ENCODE results near the gene ABRAXAS1. TPM values are rescaled to one million over a fixed set of nuclear protein-coding genes. Genes with fewer than 3 reads are reported as not detected.

ABRAXAS1 gene
- total RNA-seq, 4 donors from 2014 or later = 3.1 to 9.0 (median 6.1) TPM

DNA sequence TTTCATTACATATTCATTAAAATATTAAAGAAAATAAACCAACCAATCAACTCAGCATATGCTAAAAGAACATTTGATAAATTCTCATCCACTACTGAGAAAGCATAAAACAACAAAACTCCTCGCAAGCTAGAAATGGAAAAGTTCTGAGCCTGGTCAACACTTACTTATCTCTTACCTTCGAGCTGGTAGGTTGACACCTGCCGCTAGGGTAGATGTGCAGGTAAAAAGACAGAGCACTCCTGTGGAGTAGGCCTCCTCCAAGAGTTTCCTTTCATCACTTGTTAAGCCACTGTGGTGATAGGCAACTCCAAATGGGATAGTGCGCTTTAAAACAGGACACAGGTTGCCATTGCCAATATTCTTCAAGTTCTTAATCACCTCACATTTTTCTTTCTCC lies 48.2 kb downstream of the ABRAXAS1 start:
- no peak for TF ChIP-seq POLR2A (IDR thresholded peaks at IDR 0.05)
- TF ChIP-seq, protein P1, sequence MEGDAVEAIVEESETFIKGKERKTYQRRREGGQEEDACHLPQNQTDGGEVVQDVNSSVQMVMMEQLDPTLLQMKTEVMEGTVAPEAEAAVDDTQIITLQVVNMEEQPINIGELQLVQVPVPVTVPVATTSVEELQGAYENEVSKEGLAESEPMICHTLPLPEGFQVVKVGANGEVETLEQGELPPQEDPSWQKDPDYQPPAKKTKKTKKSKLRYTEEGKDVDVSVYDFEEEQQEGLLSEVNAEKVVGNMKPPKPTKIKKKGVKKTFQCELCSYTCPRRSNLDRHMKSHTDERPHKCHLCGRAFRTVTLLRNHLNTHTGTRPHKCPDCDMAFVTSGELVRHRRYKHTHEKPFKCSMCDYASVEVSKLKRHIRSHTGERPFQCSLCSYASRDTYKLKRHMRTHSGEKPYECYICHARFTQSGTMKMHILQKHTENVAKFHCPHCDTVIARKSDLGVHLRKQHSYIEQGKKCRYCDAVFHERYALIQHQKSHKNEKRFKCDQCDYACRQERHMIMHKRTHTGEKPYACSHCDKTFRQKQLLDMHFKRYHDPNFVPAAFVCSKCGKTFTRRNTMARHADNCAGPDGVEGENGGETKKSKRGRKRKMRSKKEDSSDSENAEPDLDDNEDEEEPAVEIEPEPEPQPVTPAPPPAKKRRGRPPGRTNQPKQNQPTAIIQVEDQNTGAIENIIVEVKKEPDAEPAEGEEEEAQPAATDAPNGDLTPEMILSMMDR (IDR thresholded peaks at IDR 0.05) = no peak
- Histone ChIP-seq H3K27me3 (no peaks in the 10 kb centered on the region), H3K4me1 (no peaks in the 10 kb centered on the region), H3K36me3 (peaks cover 0 to 76% (median 5%) of the 10 kb centered on the region in 3 donors), H3K4me3 (no peak overlapping the region), H3K9me3 (no peaks in the 10 kb centered on the region), H3K27ac (no peak overlapping the region)
- DNase-seq = no peak
- WGBS, 2 donors = 85 to 88% methylated on average over 4 of the region's 4 CpGs
- intact Hi-C loops (cut with DNase I) = no loop called here

DNA sequence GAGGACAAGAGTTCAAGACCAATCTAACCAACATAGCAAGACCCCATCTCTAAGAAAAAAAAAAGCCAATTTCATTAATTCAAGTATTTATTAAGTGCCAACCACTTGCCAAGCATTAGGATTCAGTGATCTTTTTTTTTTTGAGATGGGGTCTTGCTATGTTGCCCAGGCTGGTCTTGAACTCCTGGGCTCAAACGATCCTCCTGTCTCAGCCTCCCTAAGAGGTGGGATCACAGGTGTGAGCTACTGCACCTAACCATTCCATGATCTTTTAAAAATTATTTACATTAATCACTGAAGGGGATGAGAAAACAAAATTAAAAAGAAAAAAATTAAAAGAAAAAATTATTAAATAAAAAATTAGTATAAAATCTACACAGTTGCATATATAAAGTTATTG lies 53.7 kb downstream of the ABRAXAS1 start:
- no peak for TF ChIP-seq POLR2A (IDR thresholded peaks at IDR 0.05)
- TF ChIP-seq, protein P1 (IDR thresholded peaks at IDR 0.05) = no peak
- peaks cover 0 to 83% (median 0%) of the 10 kb centered on the region in 3 donors for H3K36me3 ChIP-seq
- DNase-seq = no peak
- no peaks in the 10 kb centered on the region for H3K4me1 ChIP-seq
- intact Hi-C loops (cut with DNase I) = no loop called here
- H3K9me3 ChIP-seq = no peaks in the 10 kb centered on the region
- no peak overlapping the region for H3K4me3 ChIP-seq
- 76 to 100% methylated on average over 1 of the region's 1 CpG for WGBS, 2 donors
- H3K27me3 ChIP-seq = no peaks in the 10 kb centered on the region
- H3K27ac ChIP-seq = no peak overlapping the region

DNA sequence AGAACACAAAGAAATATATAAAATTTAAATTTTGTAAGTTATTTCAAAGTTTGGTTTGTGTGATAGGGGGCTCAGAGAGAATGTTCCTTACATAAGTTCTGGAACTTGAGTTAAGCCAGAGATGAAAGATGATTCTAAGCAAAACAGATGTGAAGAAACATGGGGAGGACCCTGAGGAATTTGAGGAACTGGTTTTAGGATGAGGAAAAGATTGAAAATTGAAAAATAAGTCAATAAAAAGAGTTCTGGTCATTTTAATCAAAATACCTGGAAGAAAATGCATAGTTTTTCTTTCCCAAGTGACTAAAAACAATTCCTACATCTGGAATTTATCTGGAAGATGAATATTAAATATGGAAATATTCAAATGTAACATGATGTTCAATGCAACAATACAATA lies 66.7 kb downstream of the ABRAXAS1 start:
- TF ChIP-seq, protein P1 (IDR thresholded peaks at IDR 0.05) = no peak
- no peak for TF ChIP-seq POLR2A (IDR thresholded peaks at IDR 0.05)
- H3K27me3 ChIP-seq = no peaks in the 10 kb centered on the region
- DNase-seq = no peak
- peak overlapping the region in 1 of 4 donors; percentile 4 for H3K27ac ChIP-seq
- no peak overlapping the region for H3K4me3 ChIP-seq
- H3K4me1 ChIP-seq = no peaks in the 10 kb centered on the region
- intact Hi-C loops (cut with DNase I) = no loop called here
- H3K9me3 ChIP-seq = no peaks in the 10 kb centered on the region
- peaks cover 0 to 85% (median 18%) of the 10 kb centered on the region in 3 donors for H3K36me3 ChIP-seq

DNA sequence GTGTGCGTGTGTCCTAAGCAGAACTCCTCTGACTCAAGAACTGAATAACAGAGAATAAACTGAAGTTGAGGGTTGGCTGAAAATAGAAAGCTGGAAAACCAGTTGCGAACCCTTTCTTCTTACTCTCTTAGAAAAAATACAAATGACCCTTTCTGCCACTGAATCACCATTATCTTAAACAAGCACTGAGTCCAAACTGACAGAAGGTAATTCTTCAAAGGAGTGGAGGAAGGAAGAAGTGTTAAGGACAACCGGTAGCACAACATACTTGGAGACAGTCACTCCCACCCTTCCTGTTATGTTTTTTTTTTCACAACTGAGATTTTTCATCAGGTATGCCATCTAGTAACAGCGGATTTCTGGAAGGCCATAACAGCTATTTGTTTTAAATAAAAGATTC lies 67.3 kb downstream of the ABRAXAS1 start:
- peak overlapping the region in 1 of 4 donors; percentile 4 for H3K27ac ChIP-seq
- 79 to 81% methylated on average over 4 of the region's 4 CpGs for WGBS, 2 donors
- intact Hi-C loops (cut with DNase I) = no loop called here
- H3K36me3 ChIP-seq = peaks cover 0 to 85% (median 15%) of the 10 kb centered on the region in 3 donors
- H3K27me3 ChIP-seq = no peaks in the 10 kb centered on the region
- no peak overlapping the region for H3K4me3 ChIP-seq
- no peaks in the 10 kb centered on the region for H3K4me1 ChIP-seq
- no peak for TF ChIP-seq POLR2A (IDR thresholded peaks at IDR 0.05)
- TF ChIP-seq, protein P1 (IDR thresholded peaks at IDR 0.05) = no peak
- no peak for DNase-seq
- no peaks in the 10 kb centered on the region for H3K9me3 ChIP-seq

DNA sequence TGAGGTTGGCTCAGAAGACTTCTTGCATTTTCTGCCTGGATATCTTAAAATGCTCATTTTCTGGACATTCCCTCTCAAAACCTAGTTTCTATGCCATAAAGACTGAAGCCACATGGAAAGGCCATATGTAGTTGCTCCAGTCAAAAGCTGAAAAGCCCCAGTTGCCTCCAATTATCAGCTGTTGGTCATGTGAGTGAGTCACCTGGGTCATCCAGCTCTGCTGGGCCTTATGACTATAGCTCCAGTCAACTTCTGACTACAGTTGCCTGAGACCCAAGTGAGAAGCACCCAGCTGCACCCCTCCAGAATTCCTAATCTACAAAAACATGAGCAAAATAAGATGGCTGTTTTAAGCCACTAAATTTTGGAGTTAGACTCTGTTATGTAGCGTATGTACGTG lies 71.2 kb downstream of the ABRAXAS1 start:
- 100% methylated on average over 2 of the region's 2 CpGs for WGBS, 2 donors
- intact Hi-C loops (cut with DNase I) = no loop called here
- DNase-seq = no peak

More for the DNA sequence above, 71.2 kb downstream of the ABRAXAS1 start:
- Histone ChIP-seq H3K4me3 (no peak overlapping the region), H3K27ac (no peak overlapping the region), H3K27me3 (no peaks in the 10 kb centered on the region), H3K4me1 (no peaks in the 10 kb centered on the region), H3K9me3 (no peaks in the 10 kb centered on the region), H3K36me3 (peaks cover 0 to 96% (median 15%) of the 10 kb centered on the region in 3 donors)
- TF ChIP-seq, protein P1 (IDR thresholded peaks at IDR 0.05) = no peak
- no peak for TF ChIP-seq POLR2A (IDR thresholded peaks at IDR 0.05)

Other genes starting within 250 kb of the ABRAXAS1 start
- gene COQ2, start 200.3 kb downstream of the ABRAXAS1 start, total RNA-seq = 10 to 100 TPM; 10.7 to 17.3 (median 13.9) TPM
- 10 to 100 TPM in 2 of 4 donors, 1 to 10 TPM in 2; 3.6 to 12.5 (median 8.5) TPM for gene HPSE, start 150.3 kb downstream of the ABRAXAS1 start, total RNA-seq
- gene HELQ, start 29.3 kb downstream of the ABRAXAS1 start, total RNA-seq = 10 to 100 TPM in 2 of 4 donors, 1 to 10 TPM in 2; 5.0 to 19.8 (median 12.4) TPM
- gene MRPS18C, start 29.0 kb downstream of the ABRAXAS1 start, total RNA-seq = 10 to 100 TPM; 18.4 to 24.6 (median 22.5) TPM
- gene GPAT3, start 51.0 kb upstream of the ABRAXAS1 start, total RNA-seq = 1 to 10 TPM; 3.3 to 7.2 (median 4.2) TPM

Measured in esophagus squamous epithelium (tissue), 5 donors.